A549 (cell line): ENCODE measurements around the gene AOAH. TPM values are rescaled to one million over a fixed set of nuclear protein-coding genes. Genes with fewer than 3 reads are reported as not detected.
"Not testable (repeated sequence)": the region's sequence is repeated elsewhere in the genome, so short reads cannot be mapped to it uniquely, and the experiment has no call there.

Experiments used
- ATAC-seq, 2 experiments: fragments of 200-7000 bp in 1 of 2; fragments of >200 bp in 1 of 2; cut with Nextera tagmentation in 1 of 2; cut with Tn5 transposase in 1 of 2; 3 replicates each; pipeline versions ENCODE4 v1.8.0 to v1.9.1; 2018 to 2020; ENCODE audit warnings: mild to moderate bottlenecking in 1 of 2, moderate library complexity in 1 of 2
- CTCF ChIA-PET: fragments of 300-600 bp; sonication (Branson Sonifier 250); formaldehyde crosslinking; extraction: SDS; loops from one replicate; lab custom pipeline; 2021; ENCODE audit warnings: antibody characterized with exemption, inconsistent platforms; lab: Yijun Ruan, JAX
- POLR2A ChIA-PET: fragments of 350-600 bp; formaldehyde crosslinking; extraction: SDS; loops from one replicate; lab custom pipeline; 2021; ENCODE audit warnings: antibody characterized with exemption, inconsistent platforms; lab: Yijun Ruan, JAX
- DNase-seq, 2 experiments: peaks; one replicate each; pipeline versions ENCODE4 v3.0.0 to v3.0.0-alpha.2; 2011 to 2016; ENCODE audit warnings: low read depth in 1 of 2, low spot score in 1 of 2
- FAIRE-seq: peaks from 2 replicates; lab custom pipeline; 2011; peaks lifted over from hg19 to GRCh38; lab: Jason Lieb, UNC
- H3K27ac ChIP-seq, 2 experiments: fragments of >200 bp; sonication (Bioruptor Twin); formaldehyde crosslinking; 3 replicates each; pipeline ENCODE4 v1.5.1; 2016 to 2017
- H3K4me1 ChIP-seq: fragments of >200 bp; sonication (Bioruptor Twin); formaldehyde crosslinking; 3 replicates; pipeline ENCODE4 v1.6.1; 2016
- H3K4me2 ChIP-seq: fragments of >200 bp; sonication (Bioruptor Twin); formaldehyde crosslinking; 3 replicates; pipeline ENCODE4 v1.6.1; 2016
- H3K4me3 ChIP-seq: fragments of >200 bp; sonication (Bioruptor Twin); formaldehyde crosslinking; 3 replicates; pipeline ENCODE4 v1.5.1; 2016
- H3K9me3 ChIP-seq: fragments of >200 bp; sonication (Bioruptor Twin); formaldehyde crosslinking; 3 replicates; pipeline ENCODE4 v1.6.1; 2016
- ATOH8 ChIP-seq: fragments of 250-450 bp; sonication (Bioruptor Pico); IDR thresholded peaks from 2 replicates; pipeline ENCODE4 v1.5.0; 2020; ENCODE audit warnings: low read depth, mild to moderate bottlenecking, moderate library complexity
- CHD2 ChIP-seq: fragments of 150-350 bp; IDR thresholded peaks from 2 replicates; pipeline ENCODE4 v1.6.1; 2014; ENCODE audit warnings: low read length; ENCODE audit not compliant: partially characterized antibody
- CTCF ChIP-seq: fragments of >200 bp; sonication (Bioruptor Twin); formaldehyde crosslinking; IDR thresholded peaks from 3 replicates; pipeline ENCODE4 v1.5.1; 2016
- EHF ChIP-seq: fragments of 250-450 bp; sonication (Bioruptor Pico); IDR thresholded peaks from 2 replicates; pipeline ENCODE4 v1.5.0; 2020; ENCODE audit warnings: mild to moderate bottlenecking
- FOSB ChIP-seq: fragments of 250-450 bp; sonication (Bioruptor Pico); IDR thresholded peaks from 2 replicates; pipeline ENCODE4 v1.5.0; 2020; ENCODE audit warnings: mild to moderate bottlenecking, moderate library complexity
- FOXS1 ChIP-seq: fragments of 250-450 bp; sonication (Bioruptor Pico); IDR thresholded peaks from 2 replicates; pipeline ENCODE4 v1.5.0; 2020; ENCODE audit warnings: mild to moderate bottlenecking, moderate library complexity
- HDAC2 ChIP-seq: fragments of 200-600 bp; sonication (generic); IDR thresholded peaks from 2 replicates; pipeline ENCODE4 v1.6.1; 2016
- HEYL ChIP-seq: fragments of 250-450 bp; sonication (Bioruptor Pico); IDR thresholded peaks from 2 replicates; pipeline ENCODE4 v1.8.0; 2021; ENCODE audit warnings: mild to moderate bottlenecking, moderate library complexity
- HOXB5 ChIP-seq: fragments of 250-450 bp; sonication (Bioruptor Pico); IDR thresholded peaks from 2 replicates; pipeline ENCODE4 v1.5.0; 2020; ENCODE audit warnings: mild to moderate bottlenecking, moderate library complexity
- MYC ChIP-seq: IDR thresholded peaks from 2 replicates; pipeline ENCODE4 v1.6.1; 2012; ENCODE audit warnings: mild to moderate bottlenecking, inconsistent platforms, low read length, improper control_type of control experiment, borderline replicate concordance
- PHF8 ChIP-seq: fragments of 200-600 bp; sonication (generic); IDR thresholded peaks from 2 replicates; pipeline ENCODE4 v1.6.1; 2016; ENCODE audit warnings: low read depth, mild to moderate bottlenecking, antibody characterized with exemption, moderate library complexity, borderline replicate concordance
- RAD21 ChIP-seq, 2 experiments: fragments of >200 bp in 1 of 2; sonication (Bioruptor Twin) in 1 of 2; formaldehyde crosslinking in 1 of 2; IDR thresholded peaks in 1 of 2; conservative IDR thresholded peaks in 1 of 2; 2 replicates in 1 of 2; 3 replicates in 1 of 2; pipeline ENCODE4 v1.6.1; 2012 to 2018; ENCODE audit warnings: inconsistent platforms in 1 of 2
- RARB ChIP-seq: fragments of 250-450 bp; sonication (Bioruptor Pico); IDR thresholded peaks from 2 replicates; pipeline ENCODE4 v1.8.0; 2021; ENCODE audit warnings: mild to moderate bottlenecking, moderate library complexity
- SMC3 ChIP-seq: fragments of >200 bp; sonication (Bioruptor Twin); formaldehyde crosslinking; IDR thresholded peaks from 3 replicates; pipeline ENCODE4 v1.6.1; 2018; ENCODE audit warnings: inconsistent platforms
- SREBF2 ChIP-seq: fragments of 450-650 bp; IDR thresholded peaks from 2 replicates; pipeline ENCODE4 v1.6.1; 2014; ENCODE audit warnings: mild to moderate bottlenecking, moderate library complexity
- TFCP2L1 ChIP-seq: fragments of 250-450 bp; sonication (Bioruptor Pico); IDR thresholded peaks from 2 replicates; pipeline ENCODE4 v1.5.0; 2021; ENCODE audit warnings: mild to moderate bottlenecking
- ZNF302 ChIP-seq: fragments of 250-450 bp; sonication (Bioruptor Pico); IDR thresholded peaks from 2 replicates; pipeline ENCODE4 v1.9.0; 2021; ENCODE audit warnings: inconsistent platforms, mild to moderate bottlenecking, moderate library complexity
- ZSCAN20 ChIP-seq: fragments of 250-450 bp; sonication (Bioruptor Pico); IDR thresholded peaks from 2 replicates; pipeline ENCODE4 v1.8.0; 2022; ENCODE audit warnings: mild to moderate bottlenecking, moderate library complexity
- WGBS: methylation state at CpG from one replicate; pipeline ENCODE4 v1.1.6; 2017; ENCODE audit errors: missing lambda C conversion rate; 5-methylcytosine and 5-hydroxymethylcytosine counted together
- polyA plus RNA-seq, 4 experiments: library from polyadenylated mRNA; depleted of rRNA in 3 of 4; stranded (reverse); fragments of >200 nt; fragmentation: RNase III in 1 of 4; extraction: RNeasy Plus Mini Kit Qiagen cat#74134 plus additional on column Dnase treatment in 1 of 4; gene quantifications; 2 replicates in 3 of 4; 3 replicates in 1 of 4; pipeline ENCODE4 v1.2.3, GENCODE V29; 2011 to 2017
- TF ChIP-seq, protein P1 (sequence below): IDR thresholded peaks from 2 replicates; pipeline ENCODE4 v1.6.1; 2012
- TF ChIP-seq, protein P2 (sequence below): fragments of 450-650 bp; IDR thresholded peaks from 2 replicates; pipeline ENCODE4 v1.6.1; 2014; ENCODE audit warnings: antibody characterized with exemption

Gene AOAH
- polyA plus RNA-seq, 2 of the 4 experiments (the other 2 are of a cell fraction) = 0.09 TPM; not detected in 1

GRCh38 chr7:36487756-36488336 lies 236.4 kb downstream of the AOAH start:
- no peak overlapping the region for H3K27ac ChIP-seq
- FAIRE-seq (peak; percentile 96), DNase-seq (peak; percentile 47 to 71), ATAC-seq (peak; percentile 59 to 75; a peak in 4 of 6 replicates)
- 23% methylated on average over 4 of the region's 4 CpGs for WGBS
- CTCF ChIA-PET = interaction anchor here (0.5 to 20.0 kb wide), 76 partner anchors 8 to 722 kb away, joined by 3 to 261 read pairs (median 4); no protein-coding TSS in a partner anchor
- TF ChIP-seq MYC (no peak), CTCF (peak; percentile 93), HOXB5 (CRISPR knock-in tag) (no peak), RAD21 (conservative IDR thresholded peaks at IDR 0.05 in 1 of 2, IDR thresholded peaks at IDR 0.05 in 1 of 2) (peak; percentile 95 to 97), SMC3 (peak; percentile 97), SREBF2 (no peak)
- POLR2A ChIA-PET = no interaction called here
- H3K9me3 ChIP-seq = no peaks in the 10 kb centered on the region
- H3K4me3 ChIP-seq = no peak overlapping the region
- no peak overlapping the region for H3K4me2 ChIP-seq
- no peaks in the 10 kb centered on the region for H3K4me1 ChIP-seq

GRCh38 chr7:36486336-36486735 lies 238.0 kb downstream of the AOAH start:
- ChIA-PET CTCF (interaction anchor here (0.7 to 20.0 kb wide), 12 partner anchors 18 to 714 kb away, joined by 3 to 261 read pairs (median 11); no protein-coding TSS in a partner anchor), POLR2A (no interaction called here)
- Histone ChIP-seq H3K4me1 (no peaks in the 10 kb centered on the region), H3K4me3 (no peak overlapping the region), H3K27ac (no peak overlapping the region), H3K9me3 (no peaks in the 10 kb centered on the region), H3K4me2 (no peak overlapping the region)
- ATAC-seq = no peak
- DNase-seq = no peak
- no peak for FAIRE-seq
- whole genome bisulfite sequencing = 50% methylated on average over 4 of the region's 4 CpGs
- TF ChIP-seq TFCP2L1 (CRISPR knock-in tag) (no peak), PHF8 (no peak), FOXS1 (no peak), HEYL (CRISPR knock-in tag) (no peak), ZSCAN20 (no peak), FOSB (CRISPR knock-in tag) (no peak), CHD2 (no peak)

DNA sequence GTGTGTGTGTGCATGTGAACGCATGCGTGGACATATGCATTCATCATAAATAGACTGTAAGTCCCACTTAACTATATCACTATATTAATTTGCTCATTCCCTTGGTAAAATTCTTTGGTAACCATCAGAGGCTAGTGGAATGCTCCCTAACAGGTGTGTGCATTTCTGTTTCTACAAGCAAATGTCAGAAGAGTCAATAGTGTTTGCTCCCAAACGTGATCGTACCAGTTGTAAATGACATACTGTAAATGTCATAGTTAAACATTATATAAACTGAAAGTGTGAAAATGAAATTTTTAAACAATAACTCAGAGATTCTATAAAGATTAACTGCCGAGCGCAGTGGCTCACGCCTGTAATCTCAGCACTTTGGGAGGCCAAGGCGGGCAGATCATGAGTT lies 240.0 kb downstream of the AOAH start:
- Histone ChIP-seq H3K4me1 (no peaks in the 10 kb centered on the region), H3K4me3 (no peak overlapping the region), H3K27ac (no peak overlapping the region), H3K9me3 (0 out of 3 replicates have a peak, but pooled peaks cover 2% of the 10 kb centered on the region), H3K4me2 (no peak overlapping the region)
- CTCF ChIA-PET = interaction anchor here (1.0 to 20.0 kb wide), 3 partner anchors 11 to 698 kb away, joined by 3 to 261 read pairs (median 16); no protein-coding TSS in a partner anchor
- ATAC-seq = no peak
- POLR2A ChIA-PET = no interaction called here
- 54% methylated on average over 8 of the region's 8 CpGs for WGBS
- FAIRE-seq = no peak
- TF ChIP-seq ZNF302 (CRISPR knock-in tag) (no peak), HDAC2 (no peak), ATOH8 (CRISPR knock-in tag) (no peak), RARB (no peak), EHF (CRISPR knock-in tag) (no peak)
- TF ChIP-seq, protein P1, sequence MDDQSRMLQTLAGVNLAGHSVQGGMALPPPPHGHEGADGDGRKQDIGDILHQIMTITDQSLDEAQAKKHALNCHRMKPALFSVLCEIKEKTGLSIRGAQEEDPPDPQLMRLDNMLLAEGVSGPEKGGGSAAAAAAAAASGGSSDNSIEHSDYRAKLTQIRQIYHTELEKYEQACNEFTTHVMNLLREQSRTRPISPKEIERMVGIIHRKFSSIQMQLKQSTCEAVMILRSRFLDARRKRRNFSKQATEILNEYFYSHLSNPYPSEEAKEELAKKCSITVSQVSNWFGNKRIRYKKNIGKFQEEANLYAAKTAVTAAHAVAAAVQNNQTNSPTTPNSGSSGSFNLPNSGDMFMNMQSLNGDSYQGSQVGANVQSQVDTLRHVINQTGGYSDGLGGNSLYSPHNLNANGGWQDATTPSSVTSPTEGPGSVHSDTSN = no peak
- TF ChIP-seq, protein P2, sequence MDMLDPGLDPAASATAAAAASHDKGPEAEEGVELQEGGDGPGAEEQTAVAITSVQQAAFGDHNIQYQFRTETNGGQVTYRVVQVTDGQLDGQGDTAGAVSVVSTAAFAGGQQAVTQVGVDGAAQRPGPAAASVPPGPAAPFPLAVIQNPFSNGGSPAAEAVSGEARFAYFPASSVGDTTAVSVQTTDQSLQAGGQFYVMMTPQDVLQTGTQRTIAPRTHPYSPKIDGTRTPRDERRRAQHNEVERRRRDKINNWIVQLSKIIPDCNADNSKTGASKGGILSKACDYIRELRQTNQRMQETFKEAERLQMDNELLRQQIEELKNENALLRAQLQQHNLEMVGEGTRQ = no peak
- no peak for DNase-seq

GRCh38 chr7:36483853-36484252 lies 240.4 kb downstream of the AOAH start:
- H3K9me3 ChIP-seq, H3K27ac ChIP-seq, FAIRE-seq, ATAC-seq, POLR2A ChIA-PET, H3K4me2 ChIP-seq, DNase-seq, H3K4me3 ChIP-seq, H3K4me1 ChIP-seq: not testable (repeated sequence)
- WGBS = 27% methylated on average over 4 of the region's 4 CpGs
- CTCF ChIA-PET = interaction anchor here (1.0 to 20.0 kb wide), 3 partner anchors 11 to 698 kb away, joined by 3 to 261 read pairs (median 16); no protein-coding TSS in a partner anchor
